Measurements from ENCODE around the gene GLRA2. TPM values are rescaled to one million over a fixed set of nuclear protein-coding genes. Genes with fewer than 3 reads are reported as not detected.

GLRA2 gene
- polyA plus RNA-seq, 1 of the 3 experiments (the other 2 are of a cell fraction): not detected

GRCh38 chrX:14698790-14699189 is 169.5 kb downstream of the GLRA2 start:
- H3K36me3 ChIP-seq (replicated peaks in 1 of 2; ENCODE audit: control insufficient read depth in 1 of 2, insufficient read depth in 2 of 2, low read length in 1 of 2): no peaks in the 10 kb centered on the region
- ChIA-PET POLR2A (no interaction called here), CTCF (no interaction called here)
- TF ChIP-seq YY1 (IDR thresholded peaks at IDR 0.05; ENCODE audit: low read depth) (no peak), MEF2A (IDR thresholded peaks at IDR 0.05; ENCODE audit: borderline replicate concordance, low read depth) (no peak), RFX5 (IDR thresholded peaks at IDR 0.05; ENCODE audit: low read length) (no peak), RXRA (IDR thresholded peaks at IDR 0.05; ENCODE audit: borderline replicate concordance, low read depth) (no peak), USF2 (IDR thresholded peaks at IDR 0.05; ENCODE audit: borderline replicate concordance, low read depth, low read length) (no peak), SMC3 (IDR thresholded peaks at IDR 0.05; ENCODE audit: low read depth, low read length) (no peak), TAF1 (IDR thresholded peaks at IDR 0.05; ENCODE audit: borderline replicate concordance, low read depth, low read length) (no peak), POLR2AphosphoS5 (IDR thresholded peaks at IDR 0.05; ENCODE audit: low read depth, low read length) (no peak), TEAD4 (IDR thresholded peaks at IDR 0.05; ENCODE audit: borderline replicate concordance, insufficient read depth) (no peak), MAX (IDR thresholded peaks at IDR 0.05; ENCODE audit: low read depth) (no peak)
- no peaks in the 10 kb centered on the region for H3K79me2 ChIP-seq (ENCODE audit: insufficient read depth)
- no peaks in the 10 kb centered on the region for H3K4me1 ChIP-seq (ENCODE audit: control insufficient read depth in 1 of 2, insufficient read depth in 2 of 2, low read depth in 1 of 2, low read length in 1 of 2)
- no peak overlapping the region for H3K4me2 ChIP-seq
- H3K9me2 ChIP-seq: no peaks in the 10 kb centered on the region
- H2AFZ ChIP-seq (ENCODE audit: low read depth): no peak overlapping the region
- no peaks in the 10 kb centered on the region for H3K9me3 ChIP-seq
- no peak overlapping the region for H3K27ac ChIP-seq (ENCODE audit: low read depth in 2 of 2, low read length in 1 of 2)
- no peak for DNase-seq
- no peak overlapping the region for H3K9ac ChIP-seq
- no peaks in the 10 kb centered on the region for H3K27me3 ChIP-seq (ENCODE audit: insufficient read depth)
- no peaks in the 10 kb centered on the region for H4K20me1 ChIP-seq (ENCODE audit: insufficient read depth)
- 51% methylated on average over 3 of the region's 3 CpGs for WGBS (ENCODE audit: low lambda C conversion rate)
- H3K4me3 ChIP-seq (ENCODE audit: low read depth in 2 of 2, low read length in 1 of 2): no peak overlapping the region
- no peaks in the 10 kb centered on the region for H3F3A ChIP-seq (replicated peaks; ENCODE audit: insufficient read depth)

GRCh38 chrX:14700982-14701381 is 171.6 kb downstream of the GLRA2 start:
- H2AFZ ChIP-seq (ENCODE audit: low read depth): no peak overlapping the region
- ChIA-PET POLR2A (no interaction called here), CTCF (no interaction called here)
- TF ChIP-seq GATA2 (CRISPR knock-in tag; IDR thresholded peaks at IDR 0.05): no peak
- TF ChIP-seq FOXJ3 (CRISPR knock-in tag; IDR thresholded peaks at IDR 0.05): no peak
- TF ChIP-seq MXI1 (IDR thresholded peaks at IDR 0.05; ENCODE audit: low read depth, low read length): no peak
- no peak for TF ChIP-seq TCF12 (IDR thresholded peaks at IDR 0.05)
- TF ChIP-seq SIN3A (IDR thresholded peaks at IDR 0.05; ENCODE audit: borderline replicate concordance, low read depth, low read length): no peak
- WGBS (ENCODE audit: low lambda C conversion rate): 61% methylated on average over 5 of the region's 5 CpGs
- no peaks in the 10 kb centered on the region for H4K20me1 ChIP-seq (ENCODE audit: insufficient read depth)
- no peak overlapping the region for H3K4me2 ChIP-seq
- no peaks in the 10 kb centered on the region for H3K27me3 ChIP-seq (ENCODE audit: insufficient read depth)
- H3K27ac ChIP-seq (ENCODE audit: low read depth in 2 of 2, low read length in 1 of 2): no peak overlapping the region
- no peak overlapping the region for H3K4me3 ChIP-seq (ENCODE audit: low read depth in 2 of 2, low read length in 1 of 2)
- no peaks in the 10 kb centered on the region for H3K79me2 ChIP-seq (ENCODE audit: insufficient read depth)
- no peaks in the 10 kb centered on the region for H3K4me1 ChIP-seq (ENCODE audit: control insufficient read depth in 1 of 2, insufficient read depth in 2 of 2, low read depth in 1 of 2, low read length in 1 of 2)
- H3K36me3 ChIP-seq (replicated peaks in 1 of 2; ENCODE audit: control insufficient read depth in 1 of 2, insufficient read depth in 2 of 2, low read length in 1 of 2): no peaks in the 10 kb centered on the region
- no peaks in the 10 kb centered on the region for H3F3A ChIP-seq (replicated peaks; ENCODE audit: insufficient read depth)
- DNase-seq: no peak
- H3K9me3 ChIP-seq: no peaks in the 10 kb centered on the region
- no peak overlapping the region for H3K9ac ChIP-seq
- no peaks in the 10 kb centered on the region for H3K9me2 ChIP-seq
